ENCODE measurements around the gene C10orf143.

The C10orf143 gene

GRCh38 chr10:130045801-130046321, 64.8 kb downstream of the C10orf143 start:
- no peak for TF ChIP-seq CTCF (IDR thresholded peaks at IDR 0.05; ENCODE audit: insufficient read depth, missing control alignments)
- DNase-seq (ENCODE audit: insufficient read length, low spot score), result no peak
- no peak for FAIRE-seq

DNA sequence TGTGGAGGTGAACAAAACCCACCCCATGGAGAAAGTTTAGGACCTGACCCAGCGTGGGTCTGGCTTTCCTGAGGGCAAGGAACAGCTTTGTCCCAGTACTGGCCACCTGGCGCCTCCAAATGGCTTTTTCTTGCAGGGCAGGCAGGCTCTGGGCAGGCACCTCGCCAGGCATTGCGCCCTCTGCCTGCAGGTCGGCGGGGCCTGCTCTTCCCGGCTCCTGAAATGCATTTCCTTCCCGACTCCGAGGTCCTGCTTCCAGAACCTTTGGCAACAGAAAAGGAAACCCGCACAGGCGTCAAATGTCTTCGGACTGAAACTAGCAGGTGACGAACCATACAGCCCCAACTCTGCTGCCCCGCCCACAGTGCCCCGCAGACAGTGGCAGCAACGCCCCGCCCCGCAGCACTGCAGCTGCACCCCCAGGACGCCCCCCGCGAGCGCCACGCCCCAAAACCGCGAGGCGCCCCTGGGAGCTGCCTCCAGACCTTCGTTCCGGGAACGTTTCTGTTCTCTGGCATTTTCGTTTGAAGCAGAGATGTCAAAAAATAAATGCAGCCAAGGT, 65.5 kb downstream of the C10orf143 start:
- FAIRE-seq (no peak), DNase-seq (ENCODE audit: insufficient read length, low spot score) (no peak)
- peak; percentile 27 for TF ChIP-seq CTCF (IDR thresholded peaks at IDR 0.05; ENCODE audit: insufficient read depth, missing control alignments)

- TF ChIP-seq CTCF (IDR thresholded peaks at IDR 0.05; ENCODE audit: insufficient read depth, missing control alignments), result no peak
- FAIRE-seq (no peak), DNase-seq (ENCODE audit: insufficient read length, low spot score) (no peak)
Measured at GRCh38 chr10:130044067-130045061, 66.3 kb downstream of the C10orf143 start.

DNA sequence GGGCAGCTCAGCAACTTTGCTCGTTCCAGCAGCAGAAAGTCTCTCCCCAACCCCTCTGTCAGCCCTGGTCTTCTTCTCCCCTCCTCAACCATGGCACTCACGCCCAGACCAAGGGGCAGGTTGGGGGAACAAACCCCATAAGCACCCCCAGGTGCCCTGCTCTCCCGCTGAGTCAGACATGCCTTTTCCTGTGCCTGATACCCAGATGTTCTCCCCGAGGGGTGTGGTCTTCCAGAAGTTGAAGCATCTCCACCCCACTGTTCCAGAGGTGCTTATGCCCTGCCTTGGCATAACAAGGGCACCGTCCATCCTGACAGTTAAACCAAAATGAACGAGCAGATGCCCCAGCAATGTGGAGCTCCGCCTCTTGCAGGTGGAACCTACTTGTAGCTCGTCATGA, 67.1 kb downstream of the C10orf143 start:
- FAIRE-seq, result no peak
- no peak for DNase-seq (ENCODE audit: insufficient read length, low spot score)
- no peak for TF ChIP-seq CTCF (IDR thresholded peaks at IDR 0.05; ENCODE audit: insufficient read depth, missing control alignments)

DNA sequence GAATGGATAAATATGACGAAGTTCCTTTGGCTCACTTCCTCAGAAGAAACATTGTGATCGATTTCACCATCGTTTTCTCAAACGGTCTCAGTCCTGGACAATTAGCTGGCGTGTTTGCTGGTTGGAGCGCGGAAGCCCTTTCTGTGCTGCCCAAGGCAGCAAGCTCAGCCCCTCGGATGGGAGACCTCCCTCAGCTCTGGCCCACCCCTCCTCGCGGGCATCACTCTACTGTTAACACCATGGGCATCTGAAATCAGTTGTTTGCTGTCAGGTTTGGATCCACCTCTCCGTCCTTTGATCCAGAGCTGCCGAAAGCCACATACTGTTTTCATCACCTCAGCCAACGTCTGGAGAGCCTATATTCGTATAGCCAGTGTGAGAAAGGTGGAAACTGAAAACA, 68.2 kb downstream of the C10orf143 start:
- no peak for FAIRE-seq
- DNase-seq (ENCODE audit: insufficient read length, low spot score), result no peak
- no peak for TF ChIP-seq CTCF (IDR thresholded peaks at IDR 0.05; ENCODE audit: insufficient read depth, missing control alignments)

- DNase-seq (ENCODE audit: insufficient read length, low spot score) (no peak), FAIRE-seq (no peak)
- TF ChIP-seq CTCF (IDR thresholded peaks at IDR 0.05; ENCODE audit: insufficient read depth, missing control alignments), result no peak
Measured at GRCh38 chr10:130041451-130042371, 68.9 kb downstream of the C10orf143 start.

Data from D721Med (cell line).